Measurements from ENCODE around the gene ICAM4. TPM values are rescaled to one million over a fixed set of nuclear protein-coding genes. Genes with fewer than 3 reads are reported as not detected.

The ICAM4 gene, protein sequence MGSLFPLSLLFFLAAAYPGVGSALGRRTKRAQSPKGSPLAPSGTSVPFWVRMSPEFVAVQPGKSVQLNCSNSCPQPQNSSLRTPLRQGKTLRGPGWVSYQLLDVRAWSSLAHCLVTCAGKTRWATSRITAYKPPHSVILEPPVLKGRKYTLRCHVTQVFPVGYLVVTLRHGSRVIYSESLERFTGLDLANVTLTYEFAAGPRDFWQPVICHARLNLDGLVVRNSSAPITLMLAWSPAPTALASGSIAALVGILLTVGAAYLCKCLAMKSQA
- total RNA-seq, result 1.9 and 2.1 TPM in 2 replicates

DNA sequence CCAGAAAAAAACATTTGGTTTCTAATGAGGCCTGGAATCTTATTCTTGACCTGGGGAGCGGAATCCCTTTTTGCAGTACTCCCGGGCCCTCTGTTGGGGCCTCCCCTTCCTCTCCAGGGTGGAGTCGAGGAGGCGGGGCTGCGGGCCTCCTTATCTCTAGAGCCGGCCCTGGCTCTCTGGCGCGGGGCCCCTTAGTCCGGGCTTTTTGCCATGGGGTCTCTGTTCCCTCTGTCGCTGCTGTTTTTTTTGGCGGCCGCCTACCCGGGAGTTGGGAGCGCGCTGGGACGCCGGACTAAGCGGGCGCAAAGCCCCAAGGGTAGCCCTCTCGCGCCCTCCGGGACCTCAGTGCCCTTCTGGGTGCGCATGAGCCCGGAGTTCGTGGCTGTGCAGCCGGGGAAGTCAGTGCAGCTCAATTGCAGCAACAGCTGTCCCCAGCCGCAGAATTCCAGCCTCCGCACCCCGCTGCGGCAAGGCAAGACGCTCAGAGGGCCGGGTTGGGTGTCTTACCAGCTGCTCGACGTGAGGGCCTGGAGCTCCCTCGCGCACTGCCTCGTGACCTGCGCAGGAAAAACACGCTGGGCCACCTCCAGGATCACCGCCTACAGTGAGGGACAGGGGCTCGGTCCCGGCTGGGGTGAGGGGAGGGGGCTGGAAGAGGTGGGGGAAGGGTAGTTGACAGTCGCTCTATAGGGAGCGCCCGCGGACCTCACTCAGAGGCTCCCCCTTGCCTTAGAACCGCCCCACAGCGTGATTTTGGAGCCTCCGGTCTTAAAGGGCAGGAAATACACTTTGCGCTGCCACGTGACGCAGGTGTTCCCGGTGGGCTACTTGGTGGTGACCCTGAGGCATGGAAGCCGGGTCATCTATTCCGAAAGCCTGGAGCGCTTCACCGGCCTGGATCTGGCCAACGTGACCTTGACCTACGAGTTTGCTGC is at the start of gene ICAM4:
Gene ICAM4, plus strand, starts transcription at position 153 of the 935 bp plus-strand sequence. Its CDS starts 58 bp downstream, at position 211.

DNA sequence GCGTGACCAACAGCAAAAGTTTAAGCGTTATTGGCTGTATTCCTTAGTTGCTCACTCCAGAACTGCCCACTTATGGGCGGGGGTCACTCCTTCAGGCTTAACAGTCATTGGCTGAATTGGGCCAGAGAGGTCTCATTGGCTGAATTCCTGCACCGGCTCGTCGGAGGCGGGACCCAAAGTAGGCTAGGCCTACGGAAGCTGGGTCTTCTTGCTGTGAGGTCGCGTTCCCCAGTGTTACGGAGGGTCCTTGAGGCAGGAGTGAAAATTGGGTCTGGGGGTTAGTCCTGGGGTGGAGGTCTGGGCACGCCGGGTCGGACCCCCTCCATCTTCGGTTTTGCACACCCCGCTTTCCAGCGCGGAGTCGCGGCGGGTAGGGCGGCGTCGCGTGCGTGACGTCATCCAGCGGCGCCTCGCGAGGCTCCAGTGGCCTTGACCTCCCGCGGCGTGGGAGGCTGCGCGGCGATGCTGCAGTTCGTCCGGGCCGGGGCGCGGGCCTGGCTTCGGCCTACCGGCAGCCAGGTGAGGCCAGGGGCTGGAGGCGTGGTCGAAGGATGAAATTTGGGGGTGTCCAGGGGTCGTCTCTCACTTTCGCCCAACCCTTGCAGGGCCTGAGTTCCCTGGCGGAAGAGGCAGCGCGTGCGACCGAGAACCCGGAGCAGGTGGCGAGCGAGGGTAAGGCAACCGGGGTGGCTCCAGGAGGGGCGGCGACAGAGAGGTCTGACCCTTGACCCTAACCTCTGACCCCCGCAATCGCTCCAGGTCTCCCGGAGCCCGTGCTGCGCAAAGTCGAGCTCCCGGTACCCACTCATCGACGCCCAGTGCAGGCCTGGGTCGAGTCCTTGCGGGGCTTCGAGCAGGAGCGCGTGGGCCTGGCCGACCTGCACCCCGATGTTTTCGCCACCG is 34.7 kb upstream of the ICAM4 start, which contains the start of gene MRPL4:
Gene MRPL4, plus strand, starts transcription at position 423 of the 903 bp plus-strand sequence. Its CDS starts 40 bp downstream, at position 463.

DNA sequence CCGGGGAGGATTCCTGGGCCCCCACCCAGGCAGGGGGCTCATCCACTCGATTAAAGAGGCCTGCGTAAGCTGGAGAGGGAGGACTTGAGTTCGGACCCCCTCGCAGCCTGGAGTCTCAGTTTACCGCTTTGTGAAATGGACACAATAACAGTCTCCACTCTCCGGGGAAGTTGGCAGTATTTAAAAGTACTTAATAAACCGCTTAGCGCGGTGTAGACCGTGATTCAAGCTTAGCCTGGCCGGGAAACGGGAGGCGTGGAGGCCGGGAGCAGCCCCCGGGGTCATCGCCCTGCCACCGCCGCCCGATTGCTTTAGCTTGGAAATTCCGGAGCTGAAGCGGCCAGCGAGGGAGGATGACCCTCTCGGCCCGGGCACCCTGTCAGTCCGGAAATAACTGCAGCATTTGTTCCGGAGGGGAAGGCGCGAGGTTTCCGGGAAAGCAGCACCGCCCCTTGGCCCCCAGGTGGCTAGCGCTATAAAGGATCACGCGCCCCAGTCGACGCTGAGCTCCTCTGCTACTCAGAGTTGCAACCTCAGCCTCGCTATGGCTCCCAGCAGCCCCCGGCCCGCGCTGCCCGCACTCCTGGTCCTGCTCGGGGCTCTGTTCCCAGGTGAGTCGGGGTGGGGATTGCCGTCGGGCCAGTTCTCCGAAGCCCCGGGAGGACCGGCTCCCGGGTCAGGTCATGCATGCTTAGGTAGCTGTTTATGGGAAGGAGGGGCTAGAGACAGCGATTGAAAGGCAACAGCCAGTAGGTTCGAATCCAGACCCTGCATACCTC is 15.9 kb upstream of the ICAM4 start, which contains the start of gene ICAM1:
Gene ICAM1, plus strand, starts transcription at position 505 of the 779 bp plus-strand sequence. Its CDS starts 40 bp downstream, at position 545.

DNA sequence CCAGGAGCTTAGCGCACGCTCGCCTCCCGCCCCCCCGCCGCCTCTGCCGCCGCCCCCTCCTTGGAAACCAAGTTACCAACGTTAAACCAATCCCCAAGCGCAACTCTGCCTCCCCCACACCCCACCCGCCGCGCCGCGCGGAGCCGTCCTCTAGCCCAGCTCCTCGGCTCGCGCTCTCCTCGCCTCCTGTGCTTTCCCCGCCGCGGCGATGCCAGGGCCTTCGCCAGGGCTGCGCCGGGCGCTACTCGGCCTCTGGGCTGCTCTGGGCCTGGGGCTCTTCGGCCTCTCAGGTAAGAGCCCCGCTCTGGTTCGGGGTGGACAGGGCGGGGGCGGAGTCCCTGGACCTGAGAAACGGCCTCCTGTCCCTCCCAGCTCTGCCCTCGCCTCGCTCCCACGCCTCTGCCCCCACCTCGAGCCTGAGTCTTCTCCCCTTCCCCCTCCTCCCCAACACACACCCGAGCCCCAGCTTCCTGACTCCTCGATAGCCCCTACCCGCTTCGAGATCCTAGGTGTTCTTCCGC is 3.1 kb downstream of the ICAM4 start, which contains the start of gene ICAM5:
Gene ICAM5, plus strand, starts transcription at position 117 of the 521 bp plus-strand sequence. Its CDS starts 92 bp downstream, at position 209.

DNA sequence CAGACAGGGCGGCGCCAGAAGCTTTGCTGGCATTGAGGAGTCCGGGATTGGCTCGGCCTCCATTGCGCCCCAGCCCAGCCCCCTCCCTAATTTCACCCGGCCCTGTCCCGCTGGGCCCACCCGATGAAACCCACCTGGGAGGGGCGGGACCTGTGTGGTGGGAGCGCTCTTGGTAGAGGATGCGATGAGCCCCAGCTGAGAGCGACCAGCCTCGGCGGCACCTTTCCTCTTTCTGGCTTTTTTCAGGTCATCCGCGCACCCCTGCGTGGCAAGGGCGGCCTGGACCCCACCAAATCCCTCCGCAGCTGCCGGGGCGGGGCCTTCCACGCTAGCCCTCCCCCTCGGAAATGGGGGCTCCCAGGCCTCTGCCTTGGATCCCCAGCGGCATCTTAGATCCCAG is 22.7 kb downstream of the ICAM4 start, which contains the start of gene ZGLP1:
Gene ZGLP1, minus strand, starts transcription at position 393 of the 400 bp plus-strand sequence.

DNA sequence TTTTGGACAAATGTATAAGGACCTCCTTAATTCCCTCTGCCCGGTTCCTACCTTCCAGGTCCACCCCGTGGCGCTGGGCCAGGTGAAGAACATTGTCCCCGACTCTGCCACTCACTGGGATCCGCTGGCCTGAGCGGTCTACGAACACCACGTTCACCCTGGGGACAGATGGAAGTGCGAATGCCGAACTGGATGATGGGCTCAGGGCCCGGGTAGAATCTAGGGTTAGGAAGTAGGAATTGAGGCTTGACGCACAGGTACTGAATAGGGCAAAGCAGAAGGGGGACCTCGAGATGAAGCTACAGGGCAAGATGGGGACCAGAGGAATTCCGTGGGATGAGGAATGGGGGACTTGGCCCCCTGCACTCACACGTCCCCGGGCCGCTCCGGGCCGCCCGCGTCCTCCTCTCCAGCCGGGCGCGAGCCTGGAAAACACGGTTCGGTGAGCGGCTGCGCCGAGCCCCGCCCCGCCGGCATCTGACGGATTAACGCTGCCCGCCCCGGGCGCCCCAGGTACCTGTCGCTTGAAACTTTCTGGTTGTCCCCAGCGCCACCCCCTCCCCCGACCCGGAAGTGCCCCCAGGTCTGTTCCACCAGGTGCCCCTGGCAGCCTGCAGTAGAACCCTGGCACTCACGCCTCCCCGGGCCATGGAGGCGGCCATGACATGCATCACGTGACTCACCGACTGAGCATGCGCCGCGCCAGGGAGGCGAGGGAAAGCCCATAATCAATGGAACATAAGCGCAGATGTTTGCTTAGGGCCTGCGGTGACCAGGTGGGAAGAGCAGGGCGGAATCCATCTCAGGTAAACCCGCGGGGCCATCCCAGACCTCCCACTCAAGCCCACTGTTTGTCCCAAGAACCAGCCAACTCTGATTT is 28.8 kb downstream of the ICAM4 start, which contains the start of gene FDX2:
Gene FDX2, minus strand, starts transcription at position 681 of the 880 bp plus-strand sequence. Its CDS starts 19 bp downstream, at position 662.

DNA sequence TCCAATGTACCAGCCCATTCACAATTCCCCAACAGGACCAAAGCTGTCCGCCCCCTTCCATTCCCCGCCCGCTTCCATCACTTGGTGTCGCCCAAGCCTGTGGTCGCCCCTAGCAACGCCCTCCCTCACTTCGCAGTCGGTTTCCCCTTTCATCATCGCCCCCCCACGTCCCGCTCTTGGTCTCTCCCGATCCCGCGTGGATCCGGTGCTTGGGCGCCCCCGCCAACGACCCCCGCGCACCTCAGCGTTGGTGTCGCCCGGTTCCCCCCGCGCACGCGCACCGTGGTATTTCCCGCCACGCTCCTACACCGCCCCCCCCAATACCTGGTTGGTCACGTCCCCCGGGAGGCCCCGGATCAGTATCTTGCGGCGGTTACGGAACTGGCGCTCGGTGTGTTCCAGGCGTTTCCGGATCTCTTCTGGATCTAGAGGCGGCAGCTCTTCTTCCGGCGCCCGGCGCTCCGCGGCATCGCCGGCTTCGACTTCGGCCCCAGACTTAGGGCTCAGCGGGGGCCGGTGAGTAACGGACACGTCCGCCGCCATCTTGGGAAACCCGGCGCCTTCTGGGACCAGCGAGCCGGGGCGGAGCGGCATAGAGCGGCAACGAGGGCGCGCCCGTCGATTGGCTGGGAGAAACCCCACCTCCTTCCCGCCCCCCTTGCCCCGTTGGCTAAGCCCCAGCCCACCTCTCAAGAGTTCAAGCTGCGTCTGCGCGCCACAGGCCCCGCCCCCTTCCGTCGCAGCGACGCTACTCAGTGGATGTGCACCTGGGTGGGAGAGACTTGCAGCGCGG is 46.4 kb downstream of the ICAM4 start, which contains the start of gene RAVER1:
Gene RAVER1, minus strand, starts transcription at position 565 of the 793 bp plus-strand sequence. Its CDS starts 22 bp downstream, at position 543.

Other genes with a start within 250 kb of the ICAM4 start
- 22.3 and 23.3 TPM in 2 replicates for gene SHFL, start 200.6 kb upstream of the ICAM4 start, total RNA-seq
- 0.32 and 0.89 TPM in 2 replicates for gene ANGPTL6, start 184.3 kb upstream of the ICAM4 start, total RNA-seq
- gene PPAN, start 180.6 kb upstream of the ICAM4 start, total RNA-seq, result 35.9 and 41.0 TPM in 2 replicates
- gene P2RY11, start 175.3 kb upstream of the ICAM4 start, total RNA-seq, result 3.3 and 5.5 TPM in 2 replicates
- 246 and 306 TPM in 2 replicates for gene EIF3G, start 167.1 kb upstream of the ICAM4 start, total RNA-seq
- 22.6 and 71.1 TPM in 2 replicates for gene DNMT1, start 92.0 kb upstream of the ICAM4 start, total RNA-seq
- gene S1PR2, start 55.6 kb upstream of the ICAM4 start, total RNA-seq, result 12.5 and 17.1 TPM in 2 replicates
- 17.8 and 31.2 TPM in 2 replicates for gene MRPL4, start 34.7 kb upstream of the ICAM4 start, total RNA-seq
- 23.2 and 26.8 TPM in 2 replicates for gene ICAM1, start 15.8 kb upstream of the ICAM4 start, total RNA-seq
- gene ICAM5, start 3.0 kb downstream of the ICAM4 start, total RNA-seq, result 11.0 and 20.3 TPM in 2 replicates
- gene ZGLP1, start 22.9 kb downstream of the ICAM4 start, total RNA-seq, result 0.59 and 1.1 TPM in 2 replicates
- gene FDX2, start 29.1 kb downstream of the ICAM4 start, total RNA-seq, result 16.3 and 16.8 TPM in 2 replicates
- gene RAVER1, start 46.6 kb downstream of the ICAM4 start, total RNA-seq, result 11.6 and 33.9 TPM in 2 replicates
- gene ICAM3, start 52.7 kb downstream of the ICAM4 start, total RNA-seq, result 5.1 and 7.7 TPM in 2 replicates
- gene TYK2, start 93.6 kb downstream of the ICAM4 start, total RNA-seq, result 67.4 and 86.4 TPM in 2 replicates
- 177 and 241 TPM in 2 replicates for gene CDC37, start 116.6 kb downstream of the ICAM4 start, total RNA-seq
- 3.3 and 6.2 TPM in 2 replicates for gene PDE4A, start 133.6 kb downstream of the ICAM4 start, total RNA-seq
- gene KEAP1, start 216.4 kb downstream of the ICAM4 start, total RNA-seq, result 68.0 and 81.0 TPM in 2 replicates
- 5.4 and 7.4 TPM in 2 replicates for gene S1PR5, start 230.5 kb downstream of the ICAM4 start, total RNA-seq

All from smooth muscle cell of the umbilical artery (primary cell).